Measurements from ENCODE around the gene FBXW7.

FBXW7 gene

DNA sequence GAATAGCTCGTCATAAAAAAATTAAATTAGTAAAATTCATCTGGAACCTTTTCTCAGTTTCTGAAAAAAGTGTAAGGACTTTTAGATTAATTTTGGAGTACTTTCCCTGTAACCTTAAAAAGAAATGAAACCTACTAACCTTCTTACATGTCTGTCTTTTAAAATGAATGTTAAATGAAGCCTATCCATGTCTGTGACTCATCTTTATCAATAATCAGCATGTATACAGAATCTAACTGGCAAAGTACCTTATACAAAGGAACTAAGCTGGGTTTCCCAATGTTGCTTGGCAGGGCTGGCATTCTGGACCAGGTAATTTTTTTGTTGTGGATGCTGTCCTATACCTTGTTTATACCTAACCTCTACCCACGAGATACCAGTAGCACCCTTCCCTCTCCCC, 13.6 kb downstream of the FBXW7 start:
- no peak for ATAC-seq
- TF ChIP-seq BACH2 (CRISPR knock-in tag; IDR thresholded peaks at IDR 0.05; ENCODE audit: borderline replicate concordance) (no peak), TOX (CRISPR knock-in tag; IDR thresholded peaks at IDR 0.05; ENCODE audit: borderline replicate concordance) (no peak), ZC3H10 (CRISPR knock-in tag; IDR thresholded peaks at IDR 0.05) (no peak)
- TF ChIP-seq, protein P1, sequence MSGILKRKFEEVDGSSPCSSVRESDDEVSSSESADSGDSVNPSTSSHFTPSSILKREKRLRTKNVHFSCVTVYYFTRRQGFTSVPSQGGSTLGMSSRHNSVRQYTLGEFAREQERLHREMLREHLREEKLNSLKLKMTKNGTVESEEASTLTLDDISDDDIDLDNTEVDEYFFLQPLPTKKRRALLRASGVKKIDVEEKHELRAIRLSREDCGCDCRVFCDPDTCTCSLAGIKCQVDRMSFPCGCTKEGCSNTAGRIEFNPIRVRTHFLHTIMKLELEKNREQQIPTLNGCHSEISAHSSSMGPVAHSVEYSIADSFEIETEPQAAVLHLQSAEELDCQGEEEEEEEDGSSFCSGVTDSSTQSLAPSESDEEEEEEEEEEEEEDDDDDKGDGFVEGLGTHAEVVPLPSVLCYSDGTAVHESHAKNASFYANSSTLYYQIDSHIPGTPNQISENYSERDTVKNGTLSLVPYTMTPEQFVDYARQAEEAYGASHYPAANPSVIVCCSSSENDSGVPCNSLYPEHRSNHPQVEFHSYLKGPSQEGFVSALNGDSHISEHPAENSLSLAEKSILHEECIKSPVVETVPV (CRISPR knock-in tag; IDR thresholded peaks at IDR 0.05): no peak
- TF ChIP-seq, protein P2, sequence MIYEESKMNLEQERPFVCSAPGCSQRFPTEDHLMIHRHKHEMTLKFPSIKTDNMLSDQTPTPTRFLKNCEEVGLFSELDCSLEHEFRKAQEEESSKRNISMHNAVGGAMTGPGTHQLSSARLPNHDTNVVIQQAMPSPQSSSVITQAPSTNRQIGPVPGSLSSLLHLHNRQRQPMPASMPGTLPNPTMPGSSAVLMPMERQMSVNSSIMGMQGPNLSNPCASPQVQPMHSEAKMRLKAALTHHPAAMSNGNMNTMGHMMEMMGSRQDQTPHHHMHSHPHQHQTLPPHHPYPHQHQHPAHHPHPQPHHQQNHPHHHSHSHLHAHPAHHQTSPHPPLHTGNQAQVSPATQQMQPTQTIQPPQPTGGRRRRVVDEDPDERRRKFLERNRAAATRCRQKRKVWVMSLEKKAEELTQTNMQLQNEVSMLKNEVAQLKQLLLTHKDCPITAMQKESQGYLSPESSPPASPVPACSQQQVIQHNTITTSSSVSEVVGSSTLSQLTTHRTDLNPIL (CRISPR knock-in tag; IDR thresholded peaks at IDR 0.05; ENCODE audit: low read depth): no peak

DNA sequence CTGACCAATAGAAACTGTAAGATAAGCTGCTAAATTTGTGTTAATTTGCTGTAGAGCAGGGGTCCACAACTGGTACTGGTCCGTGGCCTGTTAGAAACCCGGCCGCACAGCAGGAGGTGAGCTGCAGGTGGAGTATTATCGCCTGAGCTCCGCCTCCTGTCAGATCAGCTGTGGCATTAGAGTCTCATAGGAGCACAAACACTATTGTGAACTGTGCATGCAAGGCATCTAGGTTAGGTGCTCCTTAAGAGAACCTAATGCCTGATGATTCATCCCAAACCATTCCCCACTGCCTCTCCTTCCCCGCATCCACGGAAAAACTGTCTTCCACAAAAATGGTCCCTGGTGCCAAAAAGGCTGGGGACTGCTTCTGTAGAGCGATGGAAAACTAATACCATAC, 19.7 kb downstream of the FBXW7 start:
- ATAC-seq: peak; percentile 84
- TF ChIP-seq, protein P1 (CRISPR knock-in tag; IDR thresholded peaks at IDR 0.05): no peak
- no peak for TF ChIP-seq TCF4 (CRISPR knock-in tag; IDR thresholded peaks at IDR 0.05; ENCODE audit: borderline replicate concordance)
- no peak for TF ChIP-seq OSR1 (CRISPR knock-in tag; IDR thresholded peaks at IDR 0.05)
- TF ChIP-seq ZFP3 (CRISPR knock-in tag; IDR thresholded peaks at IDR 0.05): no peak
- TF ChIP-seq, protein P3, sequence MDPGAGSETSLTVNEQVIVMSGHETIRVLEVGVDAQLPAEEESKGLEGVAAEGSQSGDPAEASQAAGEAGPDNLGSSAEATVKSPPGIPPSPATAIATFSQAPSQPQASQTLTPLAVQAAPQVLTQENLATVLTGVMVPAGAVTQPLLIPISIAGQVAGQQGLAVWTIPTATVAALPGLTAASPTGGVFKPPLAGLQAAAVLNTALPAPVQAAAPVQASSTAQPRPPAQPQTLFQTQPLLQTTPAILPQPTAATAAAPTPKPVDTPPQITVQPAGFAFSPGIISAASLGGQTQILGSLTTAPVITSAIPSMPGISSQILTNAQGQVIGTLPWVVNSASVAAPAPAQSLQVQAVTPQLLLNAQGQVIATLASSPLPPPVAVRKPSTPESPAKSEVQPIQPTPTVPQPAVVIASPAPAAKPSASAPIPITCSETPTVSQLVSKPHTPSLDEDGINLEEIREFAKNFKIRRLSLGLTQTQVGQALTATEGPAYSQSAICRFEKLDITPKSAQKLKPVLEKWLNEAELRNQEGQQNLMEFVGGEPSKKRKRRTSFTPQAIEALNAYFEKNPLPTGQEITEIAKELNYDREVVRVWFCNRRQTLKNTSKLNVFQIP (CRISPR knock-in tag; IDR thresholded peaks at IDR 0.05; ENCODE audit: borderline replicate concordance, low read depth): no peak
- no peak for TF ChIP-seq ZC3H10 (CRISPR knock-in tag; IDR thresholded peaks at IDR 0.05)
- no peak for TF ChIP-seq RARB (CRISPR knock-in tag; IDR thresholded peaks at IDR 0.05)
- no peak for TF ChIP-seq ESRRG (CRISPR knock-in tag; IDR thresholded peaks at IDR 0.05)

DNA sequence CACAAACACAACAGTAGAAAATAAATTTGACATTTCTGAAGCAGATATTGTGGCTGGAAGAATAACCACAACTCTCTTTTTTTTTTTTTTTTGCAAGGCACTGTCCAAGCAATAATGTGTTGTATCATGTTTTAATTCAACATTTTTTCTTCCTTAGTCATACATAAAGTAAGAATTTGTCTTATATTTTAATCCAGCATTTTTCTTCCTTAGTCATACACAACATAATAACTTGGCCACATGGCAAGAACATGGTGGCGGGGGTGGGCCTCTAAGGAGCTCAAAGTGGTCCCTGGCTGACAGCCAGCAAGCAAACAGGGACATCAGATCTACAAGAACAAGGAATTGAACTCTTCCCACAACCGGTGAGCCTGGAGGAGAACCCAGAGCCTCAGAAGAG, 20.2 kb downstream of the FBXW7 start:
- peak; percentile 88 for ATAC-seq
- TF ChIP-seq OSR1 (CRISPR knock-in tag; IDR thresholded peaks at IDR 0.05) (no peak), ISL1 (CRISPR knock-in tag; IDR thresholded peaks at IDR 0.05) (peak; percentile 49)

DNA sequence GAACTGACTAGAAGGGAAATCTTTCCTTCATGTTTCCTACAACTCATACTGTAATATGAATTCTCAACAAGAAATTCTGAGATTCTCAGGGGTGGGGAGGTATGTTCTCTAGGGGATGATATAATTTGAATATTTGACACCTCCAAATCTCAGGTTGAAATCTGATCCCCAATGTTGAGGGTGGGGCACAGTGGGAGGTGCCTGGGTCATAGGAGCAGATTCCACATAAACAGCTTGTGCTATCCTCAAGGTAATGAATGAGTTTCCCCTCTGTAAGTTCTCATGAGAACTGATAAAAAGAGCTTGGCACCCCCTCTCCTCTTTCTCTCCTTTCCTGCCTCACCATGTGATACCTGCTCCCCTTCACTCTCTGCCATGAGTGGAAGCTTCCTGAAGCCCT, 21.5 kb downstream of the FBXW7 start:
- ATAC-seq: no peak
- TF ChIP-seq, protein P1 (CRISPR knock-in tag; IDR thresholded peaks at IDR 0.05): no peak
- TF ChIP-seq CSDC2 (CRISPR knock-in tag; IDR thresholded peaks at IDR 0.05) (no peak), RARB (CRISPR knock-in tag; IDR thresholded peaks at IDR 0.05) (no peak), ISL1 (CRISPR knock-in tag; IDR thresholded peaks at IDR 0.05) (no peak), SNAI2 (CRISPR knock-in tag; IDR thresholded peaks at IDR 0.05) (no peak), ESRRG (CRISPR knock-in tag; IDR thresholded peaks at IDR 0.05) (no peak)
- TF ChIP-seq, protein P3 (CRISPR knock-in tag; IDR thresholded peaks at IDR 0.05; ENCODE audit: borderline replicate concordance, low read depth): no peak

DNA sequence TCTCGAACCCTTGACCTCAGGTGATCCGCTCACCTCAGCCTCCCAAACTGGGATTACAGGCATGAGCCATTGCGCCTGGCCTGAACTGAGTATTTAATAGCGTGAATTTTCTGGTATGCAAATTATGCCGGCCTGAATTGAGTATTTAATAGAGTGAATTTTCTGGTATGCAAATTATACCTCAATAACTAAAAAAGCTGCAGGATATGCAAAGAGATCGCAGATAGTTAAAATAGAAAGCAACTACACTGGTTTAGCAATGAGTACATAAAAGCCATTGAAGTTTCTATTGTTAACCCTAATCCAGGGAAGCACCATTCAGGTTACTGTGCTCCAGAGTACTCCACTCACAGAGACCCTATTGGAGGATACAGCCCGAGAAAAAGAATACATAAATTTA, 22.8 kb downstream of the FBXW7 start:
- no peak for ATAC-seq
- TF ChIP-seq ZC3H10 (CRISPR knock-in tag; IDR thresholded peaks at IDR 0.05) (no peak), SNAI2 (CRISPR knock-in tag; IDR thresholded peaks at IDR 0.05) (no peak), CSDC2 (CRISPR knock-in tag; IDR thresholded peaks at IDR 0.05) (no peak), ZNF8 (CRISPR knock-in tag; IDR thresholded peaks at IDR 0.05) (no peak), ZNF70 (CRISPR knock-in tag; IDR thresholded peaks at IDR 0.05) (no peak), ARNTL (CRISPR knock-in tag; IDR thresholded peaks at IDR 0.05; ENCODE audit: borderline replicate concordance, low read depth) (no peak), BACH2 (CRISPR knock-in tag; IDR thresholded peaks at IDR 0.05; ENCODE audit: borderline replicate concordance) (no peak), ISL1 (CRISPR knock-in tag; IDR thresholded peaks at IDR 0.05) (no peak), ZFP3 (CRISPR knock-in tag; IDR thresholded peaks at IDR 0.05) (no peak), ESRRG (CRISPR knock-in tag; IDR thresholded peaks at IDR 0.05) (no peak), RARB (CRISPR knock-in tag; IDR thresholded peaks at IDR 0.05) (no peak), OSR1 (CRISPR knock-in tag; IDR thresholded peaks at IDR 0.05) (no peak)
- TF ChIP-seq, protein P4, sequence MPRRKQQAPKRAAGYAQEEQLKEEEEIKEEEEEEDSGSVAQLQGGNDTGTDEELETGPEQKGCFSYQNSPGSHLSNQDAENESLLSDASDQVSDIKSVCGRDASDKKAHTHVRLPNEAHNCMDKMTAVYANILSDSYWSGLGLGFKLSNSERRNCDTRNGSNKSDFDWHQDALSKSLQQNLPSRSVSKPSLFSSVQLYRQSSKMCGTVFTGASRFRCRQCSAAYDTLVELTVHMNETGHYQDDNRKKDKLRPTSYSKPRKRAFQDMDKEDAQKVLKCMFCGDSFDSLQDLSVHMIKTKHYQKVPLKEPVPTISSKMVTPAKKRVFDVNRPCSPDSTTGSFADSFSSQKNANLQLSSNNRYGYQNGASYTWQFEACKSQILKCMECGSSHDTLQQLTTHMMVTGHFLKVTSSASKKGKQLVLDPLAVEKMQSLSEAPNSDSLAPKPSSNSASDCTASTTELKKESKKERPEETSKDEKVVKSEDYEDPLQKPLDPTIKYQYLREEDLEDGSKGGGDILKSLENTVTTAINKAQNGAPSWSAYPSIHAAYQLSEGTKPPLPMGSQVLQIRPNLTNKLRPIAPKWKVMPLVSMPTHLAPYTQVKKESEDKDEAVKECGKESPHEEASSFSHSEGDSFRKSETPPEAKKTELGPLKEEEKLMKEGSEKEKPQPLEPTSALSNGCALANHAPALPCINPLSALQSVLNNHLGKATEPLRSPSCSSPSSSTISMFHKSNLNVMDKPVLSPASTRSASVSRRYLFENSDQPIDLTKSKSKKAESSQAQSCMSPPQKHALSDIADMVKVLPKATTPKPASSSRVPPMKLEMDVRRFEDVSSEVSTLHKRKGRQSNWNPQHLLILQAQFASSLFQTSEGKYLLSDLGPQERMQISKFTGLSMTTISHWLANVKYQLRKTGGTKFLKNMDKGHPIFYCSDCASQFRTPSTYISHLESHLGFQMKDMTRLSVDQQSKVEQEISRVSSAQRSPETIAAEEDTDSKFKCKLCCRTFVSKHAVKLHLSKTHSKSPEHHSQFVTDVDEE (CRISPR knock-in tag; IDR thresholded peaks at IDR 0.05): no peak
- TF ChIP-seq, protein P5, sequence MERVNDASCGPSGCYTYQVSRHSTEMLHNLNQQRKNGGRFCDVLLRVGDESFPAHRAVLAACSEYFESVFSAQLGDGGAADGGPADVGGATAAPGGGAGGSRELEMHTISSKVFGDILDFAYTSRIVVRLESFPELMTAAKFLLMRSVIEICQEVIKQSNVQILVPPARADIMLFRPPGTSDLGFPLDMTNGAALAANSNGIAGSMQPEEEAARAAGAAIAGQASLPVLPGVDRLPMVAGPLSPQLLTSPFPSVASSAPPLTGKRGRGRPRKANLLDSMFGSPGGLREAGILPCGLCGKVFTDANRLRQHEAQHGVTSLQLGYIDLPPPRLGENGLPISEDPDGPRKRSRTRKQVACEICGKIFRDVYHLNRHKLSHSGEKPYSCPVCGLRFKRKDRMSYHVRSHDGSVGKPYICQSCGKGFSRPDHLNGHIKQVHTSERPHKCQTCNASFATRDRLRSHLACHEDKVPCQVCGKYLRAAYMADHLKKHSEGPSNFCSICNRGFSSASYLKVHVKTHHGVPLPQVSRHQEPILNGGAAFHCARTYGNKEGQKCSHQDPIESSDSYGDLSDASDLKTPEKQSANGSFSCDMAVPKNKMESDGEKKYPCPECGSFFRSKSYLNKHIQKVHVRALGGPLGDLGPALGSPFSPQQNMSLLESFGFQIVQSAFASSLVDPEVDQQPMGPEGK (CRISPR knock-in tag; IDR thresholded peaks at IDR 0.05; ENCODE audit: borderline replicate concordance): no peak
